ENCODE results near the gene PCDHGA9. TPM values are rescaled to one million over a fixed set of nuclear protein-coding genes. Genes with fewer than 3 reads are reported as not detected.

Gene PCDHGA9
- total RNA-seq, 6 experiments from 2014 or later = 1.0 to 2.5 (median 1.3) TPM

DNA sequence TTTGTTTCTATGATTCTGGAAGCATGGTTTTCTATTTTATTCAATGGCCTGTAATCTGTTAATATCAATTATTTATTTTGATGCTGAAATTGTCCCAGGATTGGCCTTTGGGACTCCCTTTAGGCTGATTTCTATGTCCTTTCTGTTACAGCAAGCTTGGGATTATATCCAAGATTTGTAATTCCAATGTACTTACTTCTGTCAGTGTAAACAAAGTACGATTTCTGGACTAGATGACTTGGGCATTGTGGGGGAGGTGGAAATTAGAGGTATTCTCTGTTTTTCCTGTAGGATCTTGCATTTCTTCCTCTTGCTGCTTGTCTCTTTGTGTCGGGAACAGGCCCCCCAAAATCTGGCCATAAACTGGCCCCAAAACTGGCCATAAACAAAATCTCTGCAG is 31.4 kb downstream of the PCDHGA9 start:
- H3K27me3 ChIP-seq = no peaks in the 10 kb centered on the region
- no peaks in the 10 kb centered on the region for H3K4me1 ChIP-seq
- ATAC-seq (no peak), DNase-seq (no peak)
- H3K9me3 ChIP-seq = peaks cover 0 to 7% (median 2%) of the 10 kb centered on the region in 4 donors
- intact Hi-C loops (cut with DNase I) = no loop called here
- WGBS (ENCODE audit: insufficient coverage, low coverage, low lambda C conversion rate, missing lambda C conversion rate) = 46% methylated on average over 2 of the region's 2 CpGs
- H3K4me3 ChIP-seq = no peak overlapping the region
- no peak overlapping the region for H3K27ac ChIP-seq
- TF ChIP-seq CTCF (IDR thresholded peaks at IDR 0.05) = no peak
- no peak for TF ChIP-seq POLR2A (IDR thresholded peaks at IDR 0.05)
- H3K36me3 ChIP-seq = no peaks in the 10 kb centered on the region

GRCh38 chr5:141437221-141437620 is 34.6 kb downstream of the PCDHGA9 start:
- no peaks in the 10 kb centered on the region for H3K9me3 ChIP-seq

DNA sequence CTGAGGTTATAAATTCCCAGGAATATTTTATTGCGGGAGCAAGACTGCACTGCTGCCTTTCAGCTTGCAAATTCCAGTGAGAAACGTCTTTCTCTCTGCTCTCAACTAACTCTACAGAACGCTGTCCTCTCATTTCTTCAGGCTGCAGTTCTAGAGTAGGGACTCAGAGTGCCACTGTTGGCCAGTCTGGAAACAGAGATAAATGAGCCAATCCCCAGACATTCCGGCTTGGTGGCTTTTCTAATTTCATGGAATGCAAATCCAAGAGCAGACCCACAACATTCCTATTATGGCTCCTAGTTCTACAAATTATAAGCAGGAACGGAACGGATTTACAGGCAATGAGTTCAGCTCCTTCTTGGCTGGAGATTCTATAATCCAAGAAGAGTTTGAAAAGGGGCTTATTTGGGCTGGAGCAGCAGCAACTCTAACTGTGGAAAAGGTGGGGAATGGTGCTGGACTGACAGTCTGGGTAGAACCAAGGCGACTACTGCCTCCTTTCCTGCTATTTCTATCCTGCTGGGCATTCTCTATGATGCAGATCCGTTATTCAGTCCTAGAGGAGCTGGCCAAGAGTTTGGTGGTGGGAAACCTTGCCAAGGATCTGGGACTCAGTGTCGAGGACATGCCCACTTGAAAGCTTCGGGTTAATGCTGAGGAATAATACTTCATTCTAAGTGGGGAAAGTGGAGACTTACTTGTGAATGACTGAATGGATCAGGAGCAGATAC is 37.0 kb downstream of the PCDHGA9 start:
- intact Hi-C loops (cut with DNase I) = no loop called here
- 68% methylated on average over 10 of the region's 10 CpGs for WGBS (ENCODE audit: insufficient coverage, low coverage, low lambda C conversion rate, missing lambda C conversion rate)
- Histone ChIP-seq H3K4me1 (no peaks in the 10 kb centered on the region), H3K27ac (no peak overlapping the region), H3K36me3 (no peaks in the 10 kb centered on the region), H3K4me3 (no peak overlapping the region), H3K9me3 (no peaks in the 10 kb centered on the region), H3K27me3 (no peaks in the 10 kb centered on the region)
- DNase-seq (no peak), ATAC-seq (no peak)
- TF ChIP-seq POLR2A (IDR thresholded peaks at IDR 0.05) (no peak), CTCF (IDR thresholded peaks at IDR 0.05) (no peak)

More at GRCh38 chr5:141437221-141437620, 34.6 kb downstream of the PCDHGA9 start:
- H3K36me3 ChIP-seq = no peaks in the 10 kb centered on the region
- WGBS (ENCODE audit: insufficient coverage, low coverage, low lambda C conversion rate, missing lambda C conversion rate) = 88% methylated on average over 2 of the region's 2 CpGs
- intact Hi-C loops (cut with DNase I) = no loop called here
- no peaks in the 10 kb centered on the region for H3K27me3 ChIP-seq
- H3K4me1 ChIP-seq = no peaks in the 10 kb centered on the region
- no peak overlapping the region for H3K27ac ChIP-seq
- H3K4me3 ChIP-seq = no peak overlapping the region
- ATAC-seq (no peak), DNase-seq (no peak)
- TF ChIP-seq POLR2A (IDR thresholded peaks at IDR 0.05) (no peak), CTCF (IDR thresholded peaks at IDR 0.05) (no peak)

- no peaks in the 10 kb centered on the region for H3K4me1 ChIP-seq
- 87% methylated on average over 9 of the region's 9 CpGs for WGBS (ENCODE audit: insufficient coverage, low coverage, low lambda C conversion rate, missing lambda C conversion rate)
- H3K36me3 ChIP-seq = no peaks in the 10 kb centered on the region
- no peaks in the 10 kb centered on the region for H3K9me3 ChIP-seq
- H3K27me3 ChIP-seq = no peaks in the 10 kb centered on the region
- no peak overlapping the region for H3K27ac ChIP-seq
- no peak overlapping the region for H3K4me3 ChIP-seq
- intact Hi-C loops (cut with DNase I) = no loop called here
- no peak for ATAC-seq
- DNase-seq = no peak
- TF ChIP-seq POLR2A (IDR thresholded peaks at IDR 0.05) (no peak), CTCF (IDR thresholded peaks at IDR 0.05) (no peak)
Observed at GRCh38 chr5:141440341-141440740, 37.8 kb downstream of the PCDHGA9 start.

Data from right lobe of liver (tissue), 6 donors.